IMR-90 (cell line): ENCODE data around the gene THRAP3. TPM values are rescaled to one million over a fixed set of nuclear protein-coding genes. Genes with fewer than 3 reads are reported as not detected.

ENCODE experiments used
- ATAC-seq: fragments of 200-7000 bp; cut with Tn5 transposase; 2 replicates; pipeline ENCODE4 v1.9.1; 2020; ENCODE audit warnings: low read depth, mild to moderate bottlenecking, moderate library complexity
- BruUV-seq: library from RNA; stranded (reverse); fragments of 400-500 nt; replicated peaks from 2 replicates; lab custom pipeline; 2021; lab: Mats Ljungman, UMichigan
- CTCF ChIA-PET: fragments of 300-600 bp; formaldehyde crosslinking; extraction: SDS; loops from one replicate; lab custom pipeline; 2021; ENCODE audit warnings: antibody characterized with exemption; lab: Yijun Ruan, JAX
- POLR2A ChIA-PET: fragments of 300-600 bp; sonication (Branson Sonifier 250); formaldehyde crosslinking; loops from one replicate; lab custom pipeline; 2022; ENCODE audit warnings: antibody characterized with exemption; ENCODE audit not compliant: unreplicated experiment; lab: Charles Lee
- DNase-seq: peaks from one replicate; pipeline ENCODE4 v3.0.0; 2013
- H2AFZ ChIP-seq: replicated peaks from 2 replicates; pipeline ENCODE3; 2013; ENCODE audit warnings: low read length, mild to moderate bottlenecking; ENCODE audit not compliant: poor library complexity
- H2AK5ac ChIP-seq: 2 replicates; pipeline ENCODE4 v1.6.1; 2013; ENCODE audit warnings: low read depth, low read length, inconsistent platforms
- H2AK9ac ChIP-seq: replicated peaks from 2 replicates; pipeline ENCODE3; 2013; ENCODE audit warnings: mild to moderate bottlenecking, low read depth, low read length, moderate library complexity; ENCODE audit not compliant: poor library complexity
- H2BK120ac ChIP-seq: 2 replicates; pipeline ENCODE4 v1.6.1; 2013; ENCODE audit warnings: low read depth, low read length, inconsistent platforms
- H2BK15ac ChIP-seq: 3 replicates; pipeline ENCODE4 v1.6.1; 2013; ENCODE audit warnings: low read depth, low read length, inconsistent platforms
- H2BK20ac ChIP-seq: 2 replicates; pipeline ENCODE4 v1.6.1; 2013; ENCODE audit warnings: low read depth, mild to moderate bottlenecking, inconsistent platforms, low read length, moderate library complexity
- H2BK5ac ChIP-seq: 2 replicates; pipeline ENCODE4 v1.6.1; 2013; ENCODE audit warnings: mild to moderate bottlenecking, low read depth, low read length, inconsistent platforms; ENCODE audit not compliant: poor library complexity, severe bottlenecking
- H3K14ac ChIP-seq: replicated peaks from 2 replicates; pipeline ENCODE4 v1.6.1; 2013; ENCODE audit warnings: low read depth, low read length, inconsistent platforms
- H3K18ac ChIP-seq: 2 replicates; pipeline ENCODE4 v1.6.1; 2013; ENCODE audit warnings: low read depth, low read length, control low read depth
- H3K23ac ChIP-seq: 2 replicates; pipeline ENCODE4 v1.6.1; 2013; ENCODE audit warnings: low read depth, low read length, inconsistent platforms
- H3K27ac ChIP-seq: 2 replicates; pipeline ENCODE4 v1.5.1; 2013; ENCODE audit warnings: mild to moderate bottlenecking, control low read depth, low read length; ENCODE audit not compliant: insufficient read depth
- H3K27me3 ChIP-seq: 2 replicates; pipeline ENCODE4 v1.6.1; 2013; ENCODE audit warnings: low read length; ENCODE audit not compliant: control insufficient read depth, insufficient read depth
- H3K36me3 ChIP-seq: 2 replicates; pipeline ENCODE4 v1.6.1; 2013; ENCODE audit warnings: low read length, mixed read lengths; ENCODE audit not compliant: control insufficient read depth, insufficient read depth
- H3K4ac ChIP-seq: 2 replicates; pipeline ENCODE4 v1.6.1; 2013; ENCODE audit warnings: low read depth, low read length, inconsistent platforms
- H3K4me1 ChIP-seq: 2 replicates; pipeline ENCODE4 v1.6.1; 2013; ENCODE audit warnings: low read length, mixed read lengths; ENCODE audit not compliant: control insufficient read depth, insufficient read depth
- H3K4me2 ChIP-seq: 2 replicates; pipeline ENCODE4 v1.6.1; 2013; ENCODE audit warnings: low read depth, mild to moderate bottlenecking, control low read depth, low read length, moderate library complexity
- H3K4me3 ChIP-seq: 2 replicates; pipeline ENCODE4 v1.5.1; 2013; ENCODE audit warnings: low read depth, mild to moderate bottlenecking, control low read depth, low read length, moderate library complexity; ENCODE audit not compliant: insufficient read depth
- H3K56ac ChIP-seq: 2 replicates; pipeline ENCODE4 v1.6.1; 2013; ENCODE audit warnings: low read length, inconsistent platforms; ENCODE audit not compliant: insufficient read depth; ENCODE audit errors: extremely low read depth
- H3K79me1 ChIP-seq, 2 experiments: 2 replicates each; pipeline ENCODE4 v1.6.1; 2013; ENCODE audit warnings: low read length in 2 of 2, inconsistent platforms in 1 of 2, low read depth in 1 of 2
- H3K9ac ChIP-seq: 2 replicates; pipeline ENCODE4 v1.6.1; 2013; ENCODE audit warnings: low read depth, low read length, control low read depth
- H3K9me1 ChIP-seq: 2 replicates; pipeline ENCODE4 v1.6.1; 2013; ENCODE audit warnings: low read length, inconsistent platforms; ENCODE audit not compliant: insufficient read depth
- H3K9me3 ChIP-seq: 2 replicates; pipeline ENCODE4 v1.6.1; 2013; ENCODE audit warnings: low read length; ENCODE audit not compliant: control insufficient read depth, insufficient read depth
- H4K20me1 ChIP-seq: 2 replicates; pipeline ENCODE4 v1.6.1; 2013; ENCODE audit warnings: low read length, inconsistent platforms; ENCODE audit not compliant: insufficient read depth
- H4K5ac ChIP-seq: 2 replicates; pipeline ENCODE4 v1.6.1; 2013; ENCODE audit warnings: mild to moderate bottlenecking, low read depth, low read length, control low read depth
- H4K8ac ChIP-seq, 2 experiments: 2 replicates each; pipeline ENCODE4 v1.6.1; 2013; ENCODE audit warnings: low read depth in 2 of 2, low read length in 2 of 2, control low read depth in 1 of 2, inconsistent platforms in 1 of 2
- H4K91ac ChIP-seq: 2 replicates; pipeline ENCODE4 v1.6.1; 2013; ENCODE audit warnings: low read depth, low read length, inconsistent platforms; ENCODE audit not compliant: insufficient read depth
- CEBPB ChIP-seq: IDR thresholded peaks from 2 replicates; pipeline ENCODE4 v1.6.1; 2012; ENCODE audit warnings: low read depth, low read length, improper control_type of control experiment
- CHD1 ChIP-seq: IDR thresholded peaks from 2 replicates; pipeline ENCODE4 v1.6.1; 2012; ENCODE audit warnings: low read depth, low read length, improper control_type of control experiment
- CTCF ChIP-seq: conservative IDR thresholded peaks from 2 replicates; pipeline ENCODE4 v1.5.1; 2012; ENCODE audit warnings: mild to moderate bottlenecking, low read depth, low read length, improper control_type of control experiment
- ELK1 ChIP-seq: fragments of 150-350 bp; IDR thresholded peaks from 2 replicates; pipeline ENCODE4 v1.6.1; 2016; ENCODE audit warnings: low read depth, mild to moderate bottlenecking, low read length, moderate library complexity, borderline replicate concordance
- MAFK ChIP-seq: IDR thresholded peaks from 2 replicates; pipeline ENCODE4 v1.6.1; 2012; ENCODE audit warnings: low read depth, low read length, improper control_type of control experiment
- MAZ ChIP-seq: IDR thresholded peaks from 2 replicates; pipeline ENCODE4 v1.6.1; 2012; ENCODE audit warnings: low read depth, mild to moderate bottlenecking, low read length, improper control_type of control experiment, moderate library complexity, borderline replicate concordance
- MXI1 ChIP-seq: IDR thresholded peaks from 2 replicates; pipeline ENCODE4 v1.6.1; 2012; ENCODE audit warnings: low read depth, mild to moderate bottlenecking, low read length, moderate library complexity, borderline replicate concordance
- NFE2L2 ChIP-seq: fragments of 150-350 bp; IDR thresholded peaks from 2 replicates; pipeline ENCODE4 v1.6.1; 2016; ENCODE audit warnings: low read depth, mild to moderate bottlenecking, low read length
- POLR2A ChIP-seq: IDR thresholded peaks from 2 replicates; pipeline ENCODE4 v1.6.1; 2012; ENCODE audit warnings: mild to moderate bottlenecking, low read depth, low read length
- RCOR1 ChIP-seq: IDR thresholded peaks from 2 replicates; pipeline ENCODE4 v1.6.1; 2012; ENCODE audit warnings: mild to moderate bottlenecking, low read length, improper control_type of control experiment; ENCODE audit not compliant: insufficient replicate concordance
- RFX5 ChIP-seq: IDR thresholded peaks from 2 replicates; pipeline ENCODE4 v1.8.0; 2012; ENCODE audit warnings: low read depth, mild to moderate bottlenecking, low read length, moderate library complexity
- SMC3 ChIP-seq: fragments of 150-350 bp; IDR thresholded peaks from 2 replicates; pipeline ENCODE4 v1.6.1; 2016; ENCODE audit warnings: low read depth, mild to moderate bottlenecking, antibody characterized with exemption, low read length, moderate library complexity
- USF2 ChIP-seq: fragments of 150-350 bp; IDR thresholded peaks from 2 replicates; pipeline ENCODE4 v1.6.1; 2017; ENCODE audit warnings: mild to moderate bottlenecking, antibody characterized with exemption, low read length, low read depth
- WGBS, 2 experiments: methylation state at CpG; one replicate each; pipeline versions ENCODE4 v1.1.5 to v1.1.7; 2013; ENCODE audit warnings: missing lambda C conversion rate in 2 of 2; ENCODE audit not compliant: insufficient read length in 1 of 2; ENCODE audit errors: extremely low coverage in 2 of 2; 5-methylcytosine and 5-hydroxymethylcytosine counted together
- dilution Hi-C: fragments of 300-500 bp; cut with HindIII; formaldehyde crosslinking; loops from one replicate; pipeline ENCODE4 v1.14.3; 2018; ENCODE audit warnings: low sequenced_read_pairs; ENCODE audit not compliant: unreplicated experiment
- in situ Hi-C: fragments of 300-500 bp; cut with MboI; formaldehyde crosslinking; loops from 3 replicates; pipeline ENCODE4 v1.14.3; 2019; ENCODE audit warnings: low sequenced_read_pairs, inconsistent platforms, mixed read lengths
- intact Hi-C: fragments of 100-400 bp; cut with micrococcal nuclease; formaldehyde crosslinking; loops from 2 replicates; pipeline ENCODE4 v1.10.0; 2022
- polyA plus RNA-seq, 3 experiments: library from polyadenylated mRNA; depleted of rRNA; stranded (reverse); fragments of >200 nt; gene quantifications; 2 replicates each; pipeline ENCODE4 v1.2.3, GENCODE V29; 2012; ENCODE audit warnings: low replicate concordance in 1 of 3
- total RNA-seq: library from RNA; depleted of rRNA; stranded (reverse); fragments of >200 nt; gene quantifications from 2 replicates; pipeline ENCODE4 v1.2.3, GENCODE V29; 2012

Gene THRAP3
- total and polyA plus RNA-seq, 2 of the 4 experiments (the other 2 are of a cell fraction): 60.6 to 66.5 TPM

- H4K91ac ChIP-seq: no peak overlapping the region
- no peak overlapping the region for H2BK15ac ChIP-seq
- no peak overlapping the region for H2BK20ac ChIP-seq
- H2AK9ac ChIP-seq: no peak overlapping the region
- peaks cover 78% of the 10 kb centered on the region for H4K20me1 ChIP-seq
- peak overlapping the region; percentile 60; the same call in 1 of the 2 replicates for H3K27ac ChIP-seq
- H3K27me3 ChIP-seq: no peaks in the 10 kb centered on the region
- H3K18ac ChIP-seq: no peak overlapping the region
- dilution Hi-C loops: no loop called here
- 0 out of 2 replicates have a peak overlapping the region, but pooled peaks have one; percentile 13 for H3K4ac ChIP-seq
- H3K23ac ChIP-seq: no peak overlapping the region
- no peaks in the 10 kb centered on the region for H3K9me3 ChIP-seq
- no peak overlapping the region for H3K14ac ChIP-seq
- peaks cover 16% of the 10 kb centered on the region for H3K9me1 ChIP-seq
- no peak overlapping the region for H3K4me2 ChIP-seq
- ATAC-seq (no peak), DNase-seq (no peak)
- peaks cover 14% of the 10 kb centered on the region for H3K4me1 ChIP-seq
- H4K5ac ChIP-seq: no peak overlapping the region
- no peak overlapping the region for H3K4me3 ChIP-seq
- no peak overlapping the region for H2BK120ac ChIP-seq
- no peak overlapping the region for H4K8ac ChIP-seq
- peaks cover 0 to 52% of the 10 kb centered on the region in 2 experiments; a peak in 2 of 4 replicates for H3K79me1 ChIP-seq
- no TSS peak for BruUV-seq
- intact Hi-C loops: no loop called here
- H3K56ac ChIP-seq: no peak overlapping the region
- H3K9ac ChIP-seq: no peak overlapping the region
- H3K36me3 ChIP-seq: peaks cover 2% of the 10 kb centered on the region
- no peak overlapping the region for H2AK5ac ChIP-seq
- H2BK5ac ChIP-seq: peak overlapping the region; percentile 79
- in situ Hi-C loops: no loop called here
- no CpG with 5 or more reads among the region's 3 CpGs for WGBS, 2 experiments
- TF ChIP-seq CHD1 (no peak), ELK1 (no peak), USF2 (no peak), NFE2L2 (no peak), SMC3 (no peak), CTCF (no peak), CEBPB (no peak), POLR2A (no peak), RCOR1 (no peak), MAZ (no peak), MXI1 (no peak), MAFK (no peak), RFX5 (no peak)
- CTCF ChIA-PET: interaction anchor here (0.6 kb wide), 1 partner anchor 9 kb away, joined by 4 read pairs; no protein-coding TSS in a partner anchor
- POLR2A ChIA-PET: no interaction called here
- no peak overlapping the region for H2AFZ ChIP-seq
Measured at GRCh38 chr1:36247538-36247937, 23.3 kb downstream of the THRAP3 start.
